Measurements from ENCODE around the gene HSPH1.

DNA sequence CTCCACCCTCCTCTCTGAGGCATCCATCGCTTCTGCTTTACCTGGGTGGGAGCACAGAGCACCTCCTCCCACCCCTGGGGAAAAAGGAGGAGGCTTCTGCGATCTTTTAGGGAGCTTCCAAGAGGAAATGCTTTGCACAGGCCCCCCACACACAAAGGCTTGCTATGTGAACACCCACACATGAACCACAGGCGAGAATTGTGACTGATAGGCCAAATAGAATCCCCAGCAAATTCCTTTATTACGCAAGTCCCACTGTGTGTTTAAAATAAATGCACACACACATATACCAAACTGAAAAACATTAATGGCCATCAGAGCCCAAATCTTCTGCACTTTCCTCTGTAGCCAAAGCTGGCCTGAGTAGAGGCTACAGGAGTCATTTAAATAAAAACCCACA, 50.6 kb downstream of the HSPH1 start:
- TF ChIP-seq, protein P1, sequence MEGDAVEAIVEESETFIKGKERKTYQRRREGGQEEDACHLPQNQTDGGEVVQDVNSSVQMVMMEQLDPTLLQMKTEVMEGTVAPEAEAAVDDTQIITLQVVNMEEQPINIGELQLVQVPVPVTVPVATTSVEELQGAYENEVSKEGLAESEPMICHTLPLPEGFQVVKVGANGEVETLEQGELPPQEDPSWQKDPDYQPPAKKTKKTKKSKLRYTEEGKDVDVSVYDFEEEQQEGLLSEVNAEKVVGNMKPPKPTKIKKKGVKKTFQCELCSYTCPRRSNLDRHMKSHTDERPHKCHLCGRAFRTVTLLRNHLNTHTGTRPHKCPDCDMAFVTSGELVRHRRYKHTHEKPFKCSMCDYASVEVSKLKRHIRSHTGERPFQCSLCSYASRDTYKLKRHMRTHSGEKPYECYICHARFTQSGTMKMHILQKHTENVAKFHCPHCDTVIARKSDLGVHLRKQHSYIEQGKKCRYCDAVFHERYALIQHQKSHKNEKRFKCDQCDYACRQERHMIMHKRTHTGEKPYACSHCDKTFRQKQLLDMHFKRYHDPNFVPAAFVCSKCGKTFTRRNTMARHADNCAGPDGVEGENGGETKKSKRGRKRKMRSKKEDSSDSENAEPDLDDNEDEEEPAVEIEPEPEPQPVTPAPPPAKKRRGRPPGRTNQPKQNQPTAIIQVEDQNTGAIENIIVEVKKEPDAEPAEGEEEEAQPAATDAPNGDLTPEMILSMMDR (IDR thresholded peaks at IDR 0.05 in 8 of 11, conservative IDR thresholded peaks at IDR 0.05 in 3 of 11): no peak
- no peak for TF ChIP-seq POLR2A (IDR thresholded peaks at IDR 0.05)
